HUES6 (cell line): ENCODE measurements around the gene FAM120B.
A peak's percentile ranks its signal among the peaks of the same experiment; 100 is the strongest.
"Not testable (repeated sequence)": the region's sequence is repeated elsewhere in the genome, so short reads cannot be mapped to it uniquely, and the experiment has no call there.

Experiments used
- H3K27ac ChIP-seq: 2 replicates; pipeline ENCODE4 v1.7.0; 2013; ENCODE audit warnings: low read depth, mild to moderate bottlenecking, low read length, inconsistent platforms
- H3K27me3 ChIP-seq: 2 replicates; pipeline ENCODE4 v1.6.1; 2013; ENCODE audit warnings: low read length; ENCODE audit not compliant: control insufficient read depth, insufficient read depth
- H3K36me3 ChIP-seq: 2 replicates; pipeline ENCODE4 v1.6.1; 2013; ENCODE audit warnings: low read length; ENCODE audit not compliant: control insufficient read depth, insufficient read depth
- H3K4me1 ChIP-seq: 2 replicates; pipeline ENCODE4 v1.6.1; 2013; ENCODE audit warnings: low read length; ENCODE audit not compliant: control insufficient read depth, insufficient read depth
- H3K4me3 ChIP-seq: 2 replicates; pipeline ENCODE4 v1.5.1; 2013; ENCODE audit warnings: low read depth, low read length
- H3K9ac ChIP-seq: one replicate; pipeline ENCODE4 v1.6.1; 2013; ENCODE audit warnings: mild to moderate bottlenecking, low read length
- H3K9me3 ChIP-seq: 2 replicates; pipeline ENCODE4 v1.6.1; 2013; ENCODE audit warnings: low read depth, low read length; ENCODE audit not compliant: control insufficient read depth, insufficient read depth

Gene FAM120B

DNA sequence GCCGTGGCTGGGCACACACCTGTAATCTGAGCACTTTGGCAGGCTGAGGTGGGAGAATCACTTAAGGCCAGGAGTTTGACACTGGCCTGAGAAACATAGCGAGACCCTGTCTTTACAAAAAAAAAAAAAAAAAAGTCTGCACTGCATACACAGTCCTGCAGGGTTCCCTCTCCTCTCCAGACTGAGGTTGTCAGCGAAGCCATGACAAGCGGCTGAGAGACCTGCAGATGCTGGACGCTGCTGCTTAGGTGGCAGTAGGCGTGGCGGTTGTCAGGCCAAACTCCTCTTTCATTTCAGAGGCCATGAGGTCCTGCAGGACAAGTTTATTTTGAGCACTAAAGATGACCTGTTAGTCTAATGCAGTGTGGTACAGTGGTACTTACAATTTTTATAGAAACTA lies 86.5 kb downstream of the FAM120B start:
- H3K9ac ChIP-seq: no peak overlapping the region
- H3K36me3 ChIP-seq: peaks cover 55% of the 10 kb centered on the region
- H3K9me3 ChIP-seq: peaks cover 2% of the 10 kb centered on the region; the same call in 1 of the 2 replicates
- H3K4me3 ChIP-seq: no peak overlapping the region
- H3K27me3 ChIP-seq: no peaks in the 10 kb centered on the region
- no peak overlapping the region for H3K27ac ChIP-seq
- no peaks in the 10 kb centered on the region for H3K4me1 ChIP-seq

DNA sequence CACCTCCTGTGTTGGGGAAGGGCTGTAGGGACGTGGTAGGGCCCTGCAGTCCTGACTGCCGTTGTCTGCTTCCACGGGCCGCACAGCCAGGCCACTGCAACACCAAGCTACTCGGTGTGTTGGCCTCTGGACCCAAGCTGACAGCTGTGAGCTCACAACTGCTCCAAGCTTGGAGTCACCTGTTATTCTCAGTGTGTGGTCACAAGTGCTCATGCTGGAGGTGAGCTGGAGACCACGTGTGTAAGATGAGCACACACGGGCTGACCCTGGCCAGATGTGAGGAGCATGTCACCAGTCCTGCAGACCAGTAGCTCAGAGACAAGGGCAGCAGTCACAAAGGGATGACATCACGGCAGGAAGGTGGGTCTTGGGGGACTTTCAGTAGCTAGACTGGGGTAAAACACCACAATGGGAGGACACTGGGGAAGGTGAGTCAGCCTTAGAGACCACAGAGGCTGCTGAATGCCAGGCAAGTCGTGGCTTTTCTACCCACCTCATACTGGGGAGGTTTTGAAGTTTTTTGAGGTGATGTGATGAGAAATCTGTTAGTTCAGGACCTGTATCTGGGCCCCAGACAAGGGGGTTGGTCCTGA lies 87.3 kb downstream of the FAM120B start:
- H3K4me3 ChIP-seq: no peak overlapping the region
- H3K9me3 ChIP-seq: peaks cover 2% of the 10 kb centered on the region; the same call in 1 of the 2 replicates
- H3K4me1 ChIP-seq: no peaks in the 10 kb centered on the region
- no peak overlapping the region for H3K27ac ChIP-seq
- no peak overlapping the region for H3K9ac ChIP-seq
- peaks cover 47% of the 10 kb centered on the region for H3K36me3 ChIP-seq
- no peaks in the 10 kb centered on the region for H3K27me3 ChIP-seq

DNA sequence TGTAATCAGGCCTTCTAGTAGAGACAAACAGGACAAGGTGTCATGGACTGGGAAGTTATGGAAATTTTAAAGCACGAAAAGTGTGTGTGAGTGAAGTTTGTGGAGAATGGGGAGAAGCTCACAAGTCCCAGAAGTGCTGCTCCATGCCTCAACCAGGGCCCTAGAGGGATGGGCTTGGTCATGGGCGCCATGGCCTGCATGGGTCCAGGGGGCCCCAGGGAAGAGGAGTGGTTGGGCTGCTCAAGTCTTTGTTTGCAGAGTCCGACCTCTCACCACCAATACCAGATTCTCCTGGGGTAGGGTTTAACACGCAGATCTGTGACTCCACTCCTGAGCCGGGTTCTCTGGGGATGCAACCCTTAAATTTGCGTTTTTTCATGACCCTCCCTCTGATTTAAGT lies 88.4 kb downstream of the FAM120B start:
- no peaks in the 10 kb centered on the region for H3K27me3 ChIP-seq
- peaks cover 44% of the 10 kb centered on the region for H3K36me3 ChIP-seq
- no peak overlapping the region for H3K4me3 ChIP-seq
- H3K9me3 ChIP-seq: peaks cover 2% of the 10 kb centered on the region; the same call in 1 of the 2 replicates
- no peak overlapping the region for H3K27ac ChIP-seq
- H3K9ac ChIP-seq: no peak overlapping the region
- no peaks in the 10 kb centered on the region for H3K4me1 ChIP-seq

DNA sequence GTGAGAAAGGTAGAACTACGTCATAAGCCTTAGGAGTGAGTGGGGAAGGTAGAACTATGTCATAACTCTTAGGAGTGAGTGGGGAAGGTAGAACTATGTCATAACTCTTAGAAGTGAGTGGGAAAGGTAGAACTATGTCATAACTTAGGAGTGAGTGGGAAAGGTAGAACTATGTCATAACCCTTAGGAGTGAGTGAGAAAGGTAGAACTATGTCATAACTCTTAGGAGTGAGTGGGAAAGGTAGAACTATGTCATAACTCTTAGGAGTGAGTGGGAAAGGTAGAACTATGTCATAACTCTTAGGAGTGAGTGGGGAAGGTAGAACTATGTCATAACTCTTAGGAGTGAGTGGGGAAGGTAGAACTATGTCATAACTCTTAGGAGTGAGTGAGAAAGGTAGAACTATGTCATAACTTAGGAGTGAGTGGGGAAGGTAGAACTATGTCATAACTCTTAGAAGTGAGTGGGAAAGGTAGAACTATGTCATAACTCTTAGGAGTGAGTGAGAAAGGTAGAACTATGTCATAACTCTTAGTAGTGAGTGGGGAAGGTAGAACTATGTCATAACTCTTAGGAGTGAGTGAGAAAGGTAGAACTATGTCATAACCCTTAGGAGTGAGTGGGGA lies 92.3 kb downstream of the FAM120B start:
- H3K4me3 ChIP-seq, H3K27me3 ChIP-seq, H3K27ac ChIP-seq, H3K9me3 ChIP-seq, H3K9ac ChIP-seq: not testable (repeated sequence)
- H3K36me3 ChIP-seq: peaks cover 30% of the 10 kb centered on the region
- peaks cover 17% of the 10 kb centered on the region for H3K4me1 ChIP-seq

DNA sequence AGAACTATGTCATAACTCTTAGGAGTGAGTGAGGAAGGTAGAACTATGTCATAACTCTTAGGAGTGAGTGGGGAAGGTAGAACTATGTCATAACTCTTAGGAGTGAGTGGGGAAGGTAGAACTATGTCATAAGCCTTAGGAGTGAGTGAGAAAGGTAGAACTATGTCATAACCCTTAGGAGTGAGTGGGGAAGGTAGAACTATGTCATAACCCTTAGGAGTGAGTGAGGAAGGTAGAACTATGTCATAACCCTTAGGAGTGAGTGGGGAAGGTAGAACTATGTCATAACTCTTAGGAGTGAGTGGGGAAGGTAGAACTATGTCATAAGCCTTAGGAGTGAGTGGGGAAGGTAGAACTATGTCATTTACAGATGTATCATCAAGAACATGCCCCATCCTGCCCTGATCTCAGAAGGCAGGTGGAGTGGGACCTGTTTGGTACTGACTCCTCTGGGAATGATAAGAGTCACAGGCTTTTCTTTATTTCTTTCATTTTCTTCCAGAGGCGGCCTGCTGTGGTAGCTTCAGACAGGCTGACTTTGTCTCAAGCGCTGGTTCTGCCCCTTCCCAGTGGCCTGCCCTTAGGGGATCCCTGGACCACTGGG lies 93.5 kb downstream of the FAM120B start:
- H3K9me3 ChIP-seq, H3K27me3 ChIP-seq, H3K27ac ChIP-seq, H3K9ac ChIP-seq, H3K4me3 ChIP-seq: not testable (repeated sequence)
- H3K36me3 ChIP-seq: peaks cover 28% of the 10 kb centered on the region
- peaks cover 22% of the 10 kb centered on the region for H3K4me1 ChIP-seq

DNA sequence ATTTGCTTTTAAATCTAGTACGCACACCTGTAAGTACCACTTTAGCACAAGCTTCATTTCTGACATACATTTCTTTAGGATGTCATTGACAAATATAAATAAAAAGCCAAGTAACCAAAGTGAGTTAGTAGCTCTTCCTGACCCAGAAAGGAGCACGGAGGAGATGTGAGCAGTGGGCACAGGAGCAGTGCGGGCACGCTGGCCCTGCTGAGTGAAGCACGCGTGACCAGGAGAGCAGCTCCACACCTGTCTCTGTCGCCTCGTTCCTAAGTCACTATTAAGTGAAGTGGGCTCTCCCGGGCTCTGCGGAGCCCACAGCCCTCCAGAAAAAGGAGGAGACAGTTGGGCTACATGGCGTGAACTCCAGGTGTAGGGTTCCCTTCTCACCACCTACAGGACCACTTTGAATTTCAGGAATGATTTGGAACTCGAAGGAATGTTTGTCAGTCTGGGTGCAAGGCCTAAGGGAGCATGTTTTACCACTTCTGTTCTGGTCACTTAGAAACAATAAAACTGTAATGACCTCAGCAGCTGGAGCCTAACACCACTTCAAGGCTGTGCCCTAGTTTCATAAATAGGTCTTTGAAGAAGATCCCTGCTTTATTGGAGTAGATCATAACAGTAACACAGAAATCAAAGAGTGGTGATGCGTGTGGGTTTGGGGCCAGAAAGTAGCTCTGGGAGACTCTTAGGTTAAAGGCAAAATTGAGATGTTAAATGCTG lies 95.9 kb downstream of the FAM120B start:
- Histone ChIP-seq H3K9me3 (no peaks in the 10 kb centered on the region), H3K27ac (peak overlapping the region; percentile 13; the same call in 1 of the 2 replicates), H3K27me3 (no peaks in the 10 kb centered on the region), H3K36me3 (peaks cover 25% of the 10 kb centered on the region), H3K9ac (peak overlapping the region; percentile 29), H3K4me3 (no peak overlapping the region), H3K4me1 (peaks cover 22% of the 10 kb centered on the region)

DNA sequence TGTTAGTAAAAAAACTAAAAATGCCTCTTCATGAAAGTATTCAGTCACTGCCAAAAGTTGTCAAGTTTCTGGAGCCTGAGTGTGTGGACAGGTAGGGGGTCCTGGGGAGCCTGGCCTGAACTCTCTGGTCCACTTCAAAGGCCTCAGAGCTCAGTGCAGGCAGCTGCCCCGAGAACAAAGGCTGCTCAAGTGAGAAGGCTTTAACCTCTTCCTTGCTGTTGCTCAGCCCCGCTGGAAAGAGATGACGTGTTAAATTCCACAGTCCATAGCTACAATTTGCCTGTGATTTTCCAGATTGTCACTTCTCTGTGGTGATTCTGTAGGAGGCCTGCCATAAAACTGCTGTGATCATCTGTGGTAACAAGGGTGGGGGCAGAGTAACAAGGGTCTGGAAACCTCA lies 96.9 kb downstream of the FAM120B start:
- H3K9ac ChIP-seq: peak overlapping the region; percentile 29
- no peaks in the 10 kb centered on the region for H3K9me3 ChIP-seq
- H3K4me3 ChIP-seq: no peak overlapping the region
- peaks cover 22% of the 10 kb centered on the region for H3K4me1 ChIP-seq
- H3K27ac ChIP-seq: peak overlapping the region; percentile 67; the same call in 1 of the 2 replicates
- no peaks in the 10 kb centered on the region for H3K27me3 ChIP-seq
- H3K36me3 ChIP-seq: peaks cover 22% of the 10 kb centered on the region

DNA sequence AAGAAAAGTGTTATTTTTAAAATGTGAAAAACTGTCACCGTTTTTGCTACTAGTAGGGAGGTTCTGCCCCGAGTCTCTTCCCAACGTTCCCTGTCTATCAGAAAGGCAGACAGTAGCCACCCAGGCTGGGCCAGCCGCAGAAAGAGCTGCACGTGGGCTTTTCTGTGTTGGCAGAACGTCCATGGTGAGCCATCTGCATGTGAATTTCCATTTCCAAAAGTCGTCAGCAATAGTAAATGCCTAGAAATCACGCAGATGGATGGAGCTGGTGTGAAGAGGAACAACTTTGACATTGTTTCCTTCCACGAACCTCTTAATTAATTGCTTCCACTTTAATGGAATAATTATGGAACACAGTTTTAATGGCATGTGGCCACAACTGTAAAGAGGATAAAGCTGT lies 97.5 kb downstream of the FAM120B start:
- Histone ChIP-seq H3K27ac (peak overlapping the region; percentile 67; the same call in 1 of the 2 replicates), H3K4me1 (peaks cover 22% of the 10 kb centered on the region), H3K36me3 (peaks cover 22% of the 10 kb centered on the region), H3K27me3 (no peaks in the 10 kb centered on the region), H3K9me3 (no peaks in the 10 kb centered on the region), H3K9ac (peak overlapping the region; percentile 43), H3K4me3 (no peak overlapping the region)

DNA sequence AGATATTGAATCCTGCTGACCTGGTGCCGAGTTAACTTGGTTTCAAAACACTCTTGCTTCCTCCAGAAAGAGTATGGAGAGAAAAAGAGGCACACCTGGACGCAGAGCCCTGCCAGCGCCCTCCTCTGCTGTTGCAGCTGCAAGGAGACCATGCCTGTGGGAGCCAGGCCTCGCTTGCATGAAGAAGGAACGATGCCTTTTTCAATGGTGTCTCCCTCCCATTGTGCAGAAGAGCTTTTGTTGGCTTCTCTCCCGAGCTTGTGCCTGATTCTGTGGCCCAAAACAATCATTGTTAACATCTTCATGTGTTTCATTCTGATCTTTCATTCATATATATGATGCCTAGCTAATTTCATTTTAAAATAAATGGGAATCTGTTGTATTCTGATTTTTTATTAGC lies 98.1 kb downstream of the FAM120B start:
- H3K9me3 ChIP-seq: no peaks in the 10 kb centered on the region
- H3K4me1 ChIP-seq: peaks cover 22% of the 10 kb centered on the region
- no peaks in the 10 kb centered on the region for H3K27me3 ChIP-seq
- no peak overlapping the region; the same call in 1 of the 2 replicates for H3K27ac ChIP-seq
- H3K4me3 ChIP-seq: no peak overlapping the region
- peaks cover 22% of the 10 kb centered on the region for H3K36me3 ChIP-seq
- no peak overlapping the region for H3K9ac ChIP-seq

DNA sequence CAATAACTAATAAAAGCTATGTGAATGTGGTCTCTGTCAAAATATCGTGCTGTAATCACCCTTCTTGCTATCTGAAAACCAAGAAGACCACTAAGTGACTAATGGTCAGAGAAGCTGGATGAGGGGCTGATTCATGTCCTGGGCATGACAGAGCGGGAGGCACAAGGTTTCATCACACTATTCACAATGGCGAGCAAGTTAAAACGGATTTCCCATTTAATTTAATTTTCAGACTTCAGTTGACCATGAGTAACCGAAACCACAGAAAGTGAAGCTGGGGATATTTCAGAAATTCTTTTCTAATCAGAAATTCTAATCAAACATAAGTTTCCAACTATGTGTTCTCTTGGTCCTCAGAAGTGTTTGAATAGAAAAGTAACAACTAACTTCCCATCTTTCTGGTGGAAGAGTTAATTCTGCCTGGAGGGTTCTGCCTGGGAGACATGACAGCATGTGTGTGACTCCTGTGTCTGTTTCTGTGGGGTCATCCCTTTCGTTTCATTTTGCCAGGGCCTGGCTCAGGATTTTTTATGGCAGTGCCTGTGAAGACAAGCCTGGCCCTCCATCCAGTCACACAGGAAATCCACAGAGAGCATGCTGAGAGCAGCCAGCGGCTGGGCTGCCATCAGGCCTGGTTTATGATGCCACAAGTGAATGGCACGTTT lies 98.9 kb downstream of the FAM120B start:
- no peaks in the 10 kb centered on the region for H3K27me3 ChIP-seq
- peaks cover 22% of the 10 kb centered on the region for H3K4me1 ChIP-seq
- H3K4me3 ChIP-seq: no peak overlapping the region
- H3K9me3 ChIP-seq: no peaks in the 10 kb centered on the region
- H3K27ac ChIP-seq: no peak overlapping the region
- H3K9ac ChIP-seq: no peak overlapping the region
- H3K36me3 ChIP-seq: peaks cover 22% of the 10 kb centered on the region
